Embryonic facial prominence (tissue), 1 donor: ENCODE measurements around the gene DIP2B.

Source experiments
- DNase-seq: peaks from one replicate; pipeline ENCODE4 v3.0.0-alpha.2; 2016; ENCODE audit errors: extremely low spot score

Gene DIP2B

GRCh38 chr12:50611021-50611744 is 106.4 kb downstream of the DIP2B start:
- no peak for DNase-seq

- DNase-seq: no peak
Measured at GRCh38 chr12:50612882-50613281, 108.1 kb downstream of the DIP2B start.

GRCh38 chr12:50613463-50613862 is 108.7 kb downstream of the DIP2B start:
- no peak for DNase-seq

- no peak for DNase-seq
Measured at GRCh38 chr12:50614167-50614759, 109.5 kb downstream of the DIP2B start.

GRCh38 chr12:50615145-50615906 is 110.5 kb downstream of the DIP2B start:
- no peak for DNase-seq

GRCh38 chr12:50615907-50616296 is 111.1 kb downstream of the DIP2B start:
- no peak for DNase-seq

- no peak for DNase-seq
Measured at GRCh38 chr12:50617657-50618056, 112.9 kb downstream of the DIP2B start.

GRCh38 chr12:50618864-50619609 is 114.3 kb downstream of the DIP2B start:
- DNase-seq: no peak

- no peak for DNase-seq
Measured at GRCh38 chr12:50619610-50619958, 114.8 kb downstream of the DIP2B start.

GRCh38 chr12:50620109-50620977 is 115.6 kb downstream of the DIP2B start:
- no peak for DNase-seq

GRCh38 chr12:50620978-50621360 is 116.2 kb downstream of the DIP2B start:
- no peak for DNase-seq

GRCh38 chr12:50621399-50622300 is 116.9 kb downstream of the DIP2B start:
- DNase-seq: no peak

- no peak for DNase-seq
Measured at GRCh38 chr12:50625029-50625925, 120.5 kb downstream of the DIP2B start.

GRCh38 chr12:50626026-50626425 is 121.2 kb downstream of the DIP2B start:
- DNase-seq: no peak

- DNase-seq: no peak
Measured at GRCh38 chr12:50627491-50627890, 122.7 kb downstream of the DIP2B start.

GRCh38 chr12:50628394-50628793 is 123.6 kb downstream of the DIP2B start:
- DNase-seq: no peak

- DNase-seq: no peak
Measured at GRCh38 chr12:50633955-50634354, 129.2 kb downstream of the DIP2B start.

- DNase-seq: no peak
Measured at GRCh38 chr12:50634379-50634778, 129.6 kb downstream of the DIP2B start.

- DNase-seq: no peak
Measured at GRCh38 chr12:50635364-50635763, 130.6 kb downstream of the DIP2B start.
